Stomach (tissue), 4 donors: ENCODE measurements around the gene ARF6.

Experiments
- POLR2A ChIP-seq, 4 donors: fragments of 450-650 bp; IDR thresholded peaks; one replicate each; pipeline ENCODE4 v1.6.1; 2016; ENCODE audit warnings: antibody characterized with exemption in 4 of 4, control low read depth in 2 of 4, mild to moderate bottlenecking in 1 of 4, moderate library complexity in 1 of 4
- POLR2AphosphoS5 ChIP-seq, 3 donors: sonication (generic); formaldehyde crosslinking; IDR thresholded peaks; one replicate each; pipeline ENCODE4 v1.6.1; 2016; ENCODE audit warnings: antibody characterized with exemption in 3 of 3

DNA sequence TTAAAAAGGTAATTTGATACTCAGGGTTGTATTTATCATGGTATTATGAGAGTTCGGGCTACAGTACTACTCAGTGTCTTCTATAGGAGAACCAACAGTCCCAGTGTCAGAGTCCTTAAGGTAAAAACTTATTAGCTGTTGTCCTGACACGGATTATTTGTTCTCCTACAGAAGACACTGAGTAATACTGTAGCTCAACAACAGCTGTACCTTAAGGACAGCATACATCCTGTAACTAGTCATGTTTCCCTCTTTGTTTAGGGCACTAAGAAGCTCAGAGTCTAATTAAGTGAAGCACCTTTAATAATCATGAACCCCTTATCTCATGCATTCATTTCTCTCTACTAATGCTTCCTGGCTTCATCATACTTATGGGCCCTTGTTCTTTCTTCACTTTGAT is 33.9 kb downstream of the ARF6 start:
- TF ChIP-seq POLR2AphosphoS5 (IDR thresholded peaks at IDR 0.05) (no peak), POLR2A (IDR thresholded peaks at IDR 0.05) (no peak)
